Heart right ventricle (tissue), 16 donors: ENCODE results near the gene MTERF2. TPM values are rescaled to one million over a fixed set of nuclear protein-coding genes. Genes with fewer than 3 reads are reported as not detected.

Experiments used
- ATAC-seq, 8 donors: fragments of 200-7000 bp; cut with Tn5 transposase; one replicate each; pipeline ENCODE4 v1.9.1; 2020; ENCODE audit warnings: mild to moderate bottlenecking in 8 of 8, moderate library complexity in 8 of 8, moderate number of reproducible peaks in 1 of 8
- DNase-seq, 2 donors: peaks; one replicate each; pipeline ENCODE4 v3.0.0-alpha.2; 2020
- H3K27ac ChIP-seq, 10 donors: fragments of 200-600 bp; sonication (generic) in 2 of 10; one replicate each; pipeline versions ENCODE4 v1.5.0 to v1.8.0; 2020 to 2022; ENCODE audit warnings: mild to moderate bottlenecking in 3 of 10
- H3K27me3 ChIP-seq, 7 donors: fragments of 200-600 bp; one replicate each; pipeline ENCODE4 v1.8.0; 2021 to 2022; ENCODE audit warnings: mild to moderate bottlenecking in 2 of 7
- H3K36me3 ChIP-seq, 9 donors: fragments of 200-600 bp; sonication (generic) in 1 of 9; one replicate each; pipeline versions ENCODE4 v1.5.0 to v1.8.0; 2020 to 2022; ENCODE audit warnings: mild to moderate bottlenecking in 2 of 9
- H3K4me1 ChIP-seq, 9 donors: fragments of 200-600 bp; sonication (generic) in 1 of 9; one replicate each; pipeline versions ENCODE4 v1.5.0 to v1.8.0; 2020 to 2022; ENCODE audit warnings: mild to moderate bottlenecking in 4 of 9
- H3K4me3 ChIP-seq, 10 donors: fragments of 200-600 bp; sonication (generic) in 2 of 10; one replicate each; pipeline versions ENCODE4 v1.5.0 to v1.8.0; 2020 to 2022; ENCODE audit warnings: mild to moderate bottlenecking in 7 of 10, moderate library complexity in 2 of 10
- H3K9me3 ChIP-seq, 11 donors: fragments of 200-600 bp in 10 of 11; sonication (generic) in 2 of 11; one replicate each; pipeline versions ENCODE4 v1.5.0 to v1.8.0; 2013 to 2022; ENCODE audit warnings: mild to moderate bottlenecking in 2 of 11, control low read depth in 1 of 11, moderate library complexity in 1 of 11
- WGBS, 2 donors: extraction: QIAGEN DNeasy Blood & Tissue Kit; methylation state at CpG; one replicate each; pipeline ENCODE4 v1.1.7; 2013; ENCODE audit warnings: inconsistent platforms in 1 of 2; 5-methylcytosine and 5-hydroxymethylcytosine counted together
- intact Hi-C, 10 donors: fragments of 100-400 bp; cut with DNase I; formaldehyde crosslinking; loops; one replicate each; pipeline versions ENCODE4 v1.11.1 to v1.14.2; 2022
- polyA plus RNA-seq, 2 donors: library from polyadenylated mRNA; stranded (reverse); fragments of 200-250 nt; gene quantifications; one replicate each; pipeline ENCODE4 v1.2.3, GENCODE V29; 2013
- total RNA-seq, 10 donors: library from RNA; stranded (reverse); fragmentation: NEBNext Ultra II Directional in 3 of 10; extraction: Animal tissue kit (Norgen Biotek cat#: 25700) in 3 of 10; gene quantifications; one replicate each; pipeline versions ENCODE4 v1.2.1 to v1.2.4, GENCODE V29; 2021 to 2023
- TF ChIP-seq, protein P1 (sequence below), 9 donors: fragments of 200-600 bp; sonication (generic) in 2 of 9; IDR thresholded peaks; one replicate each; pipeline versions ENCODE4 v1.5.0 to v1.8.0; 2021 to 2022; ENCODE audit warnings: antibody characterized with exemption in 9 of 9, mild to moderate bottlenecking in 5 of 9, moderate library complexity in 1 of 9
- donor health status: Arrhythmogenic right ventricular cardiomyopathy.
- donor health status: ischemic (EF 13 %, LVEDD 7.1; RV severe dilation, severe dysfunction).
- donor health status: healthy with polysubstance abuse.
- donor health status: DM: no; HTN: yes; CAD: no.
- donor health status: DM: no; HTN: no; CAD: no.
- donor health status: ischemic (EF 25% LVEDD 6.9; RV normal size, moderate dysfunction).
- donor health status: ischemic (EF 25% LVEDD 5.7; RV mildly dilated, moderate dysfunction).
- donor health status: healthy.
- donor health status: DM: yes; HTN: yes; CAD: no.
- donor health status: Ischemic cardiomyopathy.
- donor health status: ischemic (EF 35%, LVEDD 5.7; RV mildly dilated, moderate dysfunction).
- donor health status: nonischemic (EF 11% LVEDD 7.7; RV severe dilation, severe dysfunction).
- donor health status: DM: yes; HTN: yes; CAD: no.
- donor health status: PGD.
- donor health status: ischemic (EF 29% LVEDD 5.4; RV normal size, mild dysfunction).
- donor health status: nonischemic (EF 23%, LVEDD 6.1; RV moderate dilation, normal function).

MTERF2 gene
- total and polyA plus RNA-seq, 12 donors = 13.2 to 70.0 (median 28.0) TPM

- Histone ChIP-seq H3K4me3 (no peak overlapping the region), H3K36me3 (no peaks in the 10 kb centered on the region), H3K27ac (no peak overlapping the region), H3K4me1 (peaks cover 0 to 16% (median 11%) of the 10 kb centered on the region in 9 donors), H3K27me3 (peaks cover 0 to 29% (median 0%) of the 10 kb centered on the region in 7 donors), H3K9me3 (peaks cover 0 to 9% (median 0%) of the 10 kb centered on the region in 11 donors)
- TF ChIP-seq, protein P1, sequence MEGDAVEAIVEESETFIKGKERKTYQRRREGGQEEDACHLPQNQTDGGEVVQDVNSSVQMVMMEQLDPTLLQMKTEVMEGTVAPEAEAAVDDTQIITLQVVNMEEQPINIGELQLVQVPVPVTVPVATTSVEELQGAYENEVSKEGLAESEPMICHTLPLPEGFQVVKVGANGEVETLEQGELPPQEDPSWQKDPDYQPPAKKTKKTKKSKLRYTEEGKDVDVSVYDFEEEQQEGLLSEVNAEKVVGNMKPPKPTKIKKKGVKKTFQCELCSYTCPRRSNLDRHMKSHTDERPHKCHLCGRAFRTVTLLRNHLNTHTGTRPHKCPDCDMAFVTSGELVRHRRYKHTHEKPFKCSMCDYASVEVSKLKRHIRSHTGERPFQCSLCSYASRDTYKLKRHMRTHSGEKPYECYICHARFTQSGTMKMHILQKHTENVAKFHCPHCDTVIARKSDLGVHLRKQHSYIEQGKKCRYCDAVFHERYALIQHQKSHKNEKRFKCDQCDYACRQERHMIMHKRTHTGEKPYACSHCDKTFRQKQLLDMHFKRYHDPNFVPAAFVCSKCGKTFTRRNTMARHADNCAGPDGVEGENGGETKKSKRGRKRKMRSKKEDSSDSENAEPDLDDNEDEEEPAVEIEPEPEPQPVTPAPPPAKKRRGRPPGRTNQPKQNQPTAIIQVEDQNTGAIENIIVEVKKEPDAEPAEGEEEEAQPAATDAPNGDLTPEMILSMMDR (IDR thresholded peaks at IDR 0.05) = no peak
- WGBS, 2 donors = 96 to 99% methylated on average over 5 of the region's 5 CpGs
- ATAC-seq (no peak), DNase-seq (no peak)
- intact Hi-C loops = loop anchor here in 3 of 10 donors (10.0 kb wide), 1 partner anchor 144 kb away; the partner anchor contains the start of gene CRY1 (in 3 of the 3)
These were observed 36.4 kb downstream of the MTERF2 start for GRCh38 chr12:106950591-106950990.

- H3K27me3 ChIP-seq = peaks cover 0 to 23% (median 0%) of the 10 kb centered on the region in 7 donors
- TF ChIP-seq, protein P1 (IDR thresholded peaks at IDR 0.05) = no peak
- no peaks in the 10 kb centered on the region for H3K4me1 ChIP-seq
- H3K9me3 ChIP-seq = peaks cover 0 to 24% (median 0%) of the 10 kb centered on the region in 11 donors
- DNase-seq = no peak
- H3K36me3 ChIP-seq = no peaks in the 10 kb centered on the region
- intact Hi-C loops = no loop called here
- H3K27ac ChIP-seq = no peak overlapping the region
- H3K4me3 ChIP-seq = no peak overlapping the region
- no peak for ATAC-seq
These were observed 39.5 kb downstream of the MTERF2 start for GRCh38 chr12:106947461-106947860.

GRCh38 chr12:106945261-106945851, 41.6 kb downstream of the MTERF2 start:
- 23 to 26% methylated on average over 1 of the region's 1 CpG for WGBS, 2 donors
- DNase-seq = no peak
- H3K27me3 ChIP-seq = peaks cover 0 to 26% (median 0%) of the 10 kb centered on the region in 7 donors
- intact Hi-C loops = no loop called here
- peaks cover 0 to 17% (median 5%) of the 10 kb centered on the region in 9 donors for H3K4me1 ChIP-seq
- TF ChIP-seq, protein P1 (IDR thresholded peaks at IDR 0.05) = no peak
- no peak overlapping the region for H3K4me3 ChIP-seq
- H3K9me3 ChIP-seq = peaks cover 0 to 24% (median 0%) of the 10 kb centered on the region in 11 donors
- no peak for ATAC-seq
- no peak overlapping the region for H3K27ac ChIP-seq
- H3K36me3 ChIP-seq = no peaks in the 10 kb centered on the region

DNA sequence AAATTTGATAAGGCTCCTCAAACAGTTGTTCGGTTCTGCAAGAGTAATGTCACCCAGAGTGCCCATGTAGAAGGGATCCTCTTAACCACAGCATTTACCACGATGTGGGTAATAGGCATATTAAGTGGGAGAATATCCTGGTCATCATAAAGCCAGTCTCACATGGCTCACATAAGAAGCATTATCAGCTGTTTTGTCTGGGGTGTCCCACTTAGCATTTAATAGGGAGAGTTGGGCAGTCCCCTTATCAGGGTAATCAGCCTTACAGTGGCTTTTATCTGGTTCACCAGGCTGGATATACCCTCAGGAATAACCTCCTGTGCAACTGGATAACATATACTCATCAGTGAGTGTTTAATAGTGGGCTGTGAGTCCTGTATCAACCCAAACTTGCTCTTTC, 44.2 kb downstream of the MTERF2 start:
- TF ChIP-seq, protein P1 (IDR thresholded peaks at IDR 0.05) = no peak
- DNase-seq (no peak), ATAC-seq (no peak)
- Histone ChIP-seq H3K4me1 (peaks cover 0 to 17% (median 5%) of the 10 kb centered on the region in 9 donors), H3K27ac (no peak overlapping the region), H3K27me3 (peaks cover 0 to 38% (median 0%) of the 10 kb centered on the region in 7 donors), H3K36me3 (no peaks in the 10 kb centered on the region), H3K9me3 (peaks cover 0 to 17% (median 0%) of the 10 kb centered on the region in 11 donors), H3K4me3 (no peak overlapping the region)
- intact Hi-C loops = no loop called here
- 90% methylated on average over 2 of the region's 2 CpGs for WGBS, 2 donors
